DOHH2 (cell line): Measurements from ENCODE around the gene ZDHHC19.
A peak's percentile ranks its signal among the peaks of the same experiment; 100 is the strongest.

ENCODE experiments used
- H3F3A ChIP-seq: fragments of 200-600 bp; sonication (generic), shearing (Covaris generic); 2 replicates; pipeline ENCODE4 v1.6.0; 2016; ENCODE audit warnings: antibody characterized with exemption, mild to moderate bottlenecking; ENCODE audit not compliant: control insufficient read depth, insufficient read depth
- H3K27ac ChIP-seq: fragments of 200-600 bp; sonication (generic); 2 replicates; pipeline ENCODE4 v1.5.1; 2014; ENCODE audit warnings: low read depth, mild to moderate bottlenecking, low read length, moderate library complexity
- H3K27me3 ChIP-seq: fragments of 200-600 bp; sonication (generic); 2 replicates; pipeline ENCODE4 v1.6.1; 2014; ENCODE audit warnings: mild to moderate bottlenecking, low read length, mixed read lengths; ENCODE audit not compliant: control insufficient read depth
- H3K36me3 ChIP-seq: fragments of 200-600 bp; sonication (generic); 2 replicates; pipeline ENCODE4 v1.6.1; 2014; ENCODE audit warnings: mild to moderate bottlenecking, low read length, moderate library complexity, mixed read lengths; ENCODE audit not compliant: control insufficient read depth
- H3K4me1 ChIP-seq: fragments of 200-600 bp; sonication (generic); 2 replicates; pipeline ENCODE4 v1.6.1; 2014; ENCODE audit warnings: mild to moderate bottlenecking, low read length, mixed read lengths; ENCODE audit not compliant: control insufficient read depth
- H3K4me2 ChIP-seq: fragments of 200-600 bp; sonication (generic); 2 replicates; pipeline ENCODE4 v1.6.0; 2014; ENCODE audit warnings: mild to moderate bottlenecking, low read length, moderate library complexity
- H3K4me3 ChIP-seq: fragments of 200-600 bp; sonication (generic); 2 replicates; pipeline ENCODE4 v1.5.1; 2014; ENCODE audit warnings: mild to moderate bottlenecking, low read length, mixed read lengths
- H3K79me2 ChIP-seq: fragments of 200-600 bp; sonication (generic); 2 replicates; pipeline ENCODE4 v1.6.1; 2014; ENCODE audit warnings: mild to moderate bottlenecking, low read length, mixed read lengths; ENCODE audit not compliant: control insufficient read depth
- H3K9me2 ChIP-seq: fragments of 200-600 bp; sonication (generic); replicated peaks from 2 replicates; pipeline ENCODE4 v1.6.1; 2014; ENCODE audit warnings: mild to moderate bottlenecking, low read length, mixed read lengths; ENCODE audit not compliant: control insufficient read depth
- H3K9me3 ChIP-seq: fragments of 200-600 bp; sonication (generic); 2 replicates; pipeline ENCODE4 v1.6.1; 2014; ENCODE audit warnings: antibody characterized with exemption, low read length, mixed read lengths; ENCODE audit not compliant: control insufficient read depth, insufficient read depth
- H4K20me1 ChIP-seq: fragments of 200-600 bp; sonication (generic); 2 replicates; pipeline ENCODE4 v1.6.0; 2014; ENCODE audit warnings: low read depth, mild to moderate bottlenecking, antibody characterized with exemption, low read length, moderate library complexity; ENCODE audit not compliant: control insufficient read depth, insufficient read depth
- EZH2phosphoT487 ChIP-seq: fragments of 200-600 bp; sonication (generic); IDR thresholded peaks from 2 replicates; pipeline ENCODE4 v1.6.1; 2017; ENCODE audit warnings: borderline replicate concordance, mild to moderate bottlenecking, antibody characterized with exemption, low read length, moderate library complexity, mixed read lengths
- TF ChIP-seq, protein P1 (sequence below): fragments of 200-600 bp; sonication (generic); IDR thresholded peaks from one replicate; pipeline ENCODE4 v1.5.1; 2014; ENCODE audit warnings: antibody characterized with exemption, mild to moderate bottlenecking, low read depth, low read length; ENCODE audit not compliant: poor library complexity, severe bottlenecking

The ZDHHC19 gene

GRCh38 chr3:196192036-196192523 is 19.1 kb downstream of the ZDHHC19 start:
- no peaks in the 10 kb centered on the region for H3K9me2 ChIP-seq
- no peaks in the 10 kb centered on the region for H3K79me2 ChIP-seq
- H3K27ac ChIP-seq = peak overlapping the region; percentile 44
- H3K36me3 ChIP-seq = no peaks in the 10 kb centered on the region
- peaks cover 41% of the 10 kb centered on the region for H3K4me1 ChIP-seq
- peak overlapping the region; percentile 45 for H3K4me2 ChIP-seq
- H3K9me3 ChIP-seq = no peaks in the 10 kb centered on the region
- H3K4me3 ChIP-seq = no peak overlapping the region
- no peaks in the 10 kb centered on the region for H3K27me3 ChIP-seq
- no peaks in the 10 kb centered on the region for H3F3A ChIP-seq
- TF ChIP-seq, protein P1, sequence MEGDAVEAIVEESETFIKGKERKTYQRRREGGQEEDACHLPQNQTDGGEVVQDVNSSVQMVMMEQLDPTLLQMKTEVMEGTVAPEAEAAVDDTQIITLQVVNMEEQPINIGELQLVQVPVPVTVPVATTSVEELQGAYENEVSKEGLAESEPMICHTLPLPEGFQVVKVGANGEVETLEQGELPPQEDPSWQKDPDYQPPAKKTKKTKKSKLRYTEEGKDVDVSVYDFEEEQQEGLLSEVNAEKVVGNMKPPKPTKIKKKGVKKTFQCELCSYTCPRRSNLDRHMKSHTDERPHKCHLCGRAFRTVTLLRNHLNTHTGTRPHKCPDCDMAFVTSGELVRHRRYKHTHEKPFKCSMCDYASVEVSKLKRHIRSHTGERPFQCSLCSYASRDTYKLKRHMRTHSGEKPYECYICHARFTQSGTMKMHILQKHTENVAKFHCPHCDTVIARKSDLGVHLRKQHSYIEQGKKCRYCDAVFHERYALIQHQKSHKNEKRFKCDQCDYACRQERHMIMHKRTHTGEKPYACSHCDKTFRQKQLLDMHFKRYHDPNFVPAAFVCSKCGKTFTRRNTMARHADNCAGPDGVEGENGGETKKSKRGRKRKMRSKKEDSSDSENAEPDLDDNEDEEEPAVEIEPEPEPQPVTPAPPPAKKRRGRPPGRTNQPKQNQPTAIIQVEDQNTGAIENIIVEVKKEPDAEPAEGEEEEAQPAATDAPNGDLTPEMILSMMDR = peak; percentile 15
- no peak for TF ChIP-seq EZH2phosphoT487
- H4K20me1 ChIP-seq = no peaks in the 10 kb centered on the region

- H3K27ac ChIP-seq = no peak overlapping the region
- no peaks in the 10 kb centered on the region for H3K9me2 ChIP-seq
- no peaks in the 10 kb centered on the region for H3K36me3 ChIP-seq
- peak overlapping the region; percentile 7; the same call in 1 of the 2 replicates for H3K4me2 ChIP-seq
- no peaks in the 10 kb centered on the region for H3F3A ChIP-seq
- H4K20me1 ChIP-seq = no peaks in the 10 kb centered on the region
- H3K79me2 ChIP-seq = no peaks in the 10 kb centered on the region
- TF ChIP-seq, protein P1 = no peak
- no peak for TF ChIP-seq EZH2phosphoT487
- no peak overlapping the region for H3K4me3 ChIP-seq
- peaks cover 53% of the 10 kb centered on the region for H3K4me1 ChIP-seq
- no peaks in the 10 kb centered on the region for H3K9me3 ChIP-seq
- H3K27me3 ChIP-seq = no peaks in the 10 kb centered on the region
Measured at GRCh38 chr3:196189566-196190347, 21.4 kb downstream of the ZDHHC19 start.

DNA sequence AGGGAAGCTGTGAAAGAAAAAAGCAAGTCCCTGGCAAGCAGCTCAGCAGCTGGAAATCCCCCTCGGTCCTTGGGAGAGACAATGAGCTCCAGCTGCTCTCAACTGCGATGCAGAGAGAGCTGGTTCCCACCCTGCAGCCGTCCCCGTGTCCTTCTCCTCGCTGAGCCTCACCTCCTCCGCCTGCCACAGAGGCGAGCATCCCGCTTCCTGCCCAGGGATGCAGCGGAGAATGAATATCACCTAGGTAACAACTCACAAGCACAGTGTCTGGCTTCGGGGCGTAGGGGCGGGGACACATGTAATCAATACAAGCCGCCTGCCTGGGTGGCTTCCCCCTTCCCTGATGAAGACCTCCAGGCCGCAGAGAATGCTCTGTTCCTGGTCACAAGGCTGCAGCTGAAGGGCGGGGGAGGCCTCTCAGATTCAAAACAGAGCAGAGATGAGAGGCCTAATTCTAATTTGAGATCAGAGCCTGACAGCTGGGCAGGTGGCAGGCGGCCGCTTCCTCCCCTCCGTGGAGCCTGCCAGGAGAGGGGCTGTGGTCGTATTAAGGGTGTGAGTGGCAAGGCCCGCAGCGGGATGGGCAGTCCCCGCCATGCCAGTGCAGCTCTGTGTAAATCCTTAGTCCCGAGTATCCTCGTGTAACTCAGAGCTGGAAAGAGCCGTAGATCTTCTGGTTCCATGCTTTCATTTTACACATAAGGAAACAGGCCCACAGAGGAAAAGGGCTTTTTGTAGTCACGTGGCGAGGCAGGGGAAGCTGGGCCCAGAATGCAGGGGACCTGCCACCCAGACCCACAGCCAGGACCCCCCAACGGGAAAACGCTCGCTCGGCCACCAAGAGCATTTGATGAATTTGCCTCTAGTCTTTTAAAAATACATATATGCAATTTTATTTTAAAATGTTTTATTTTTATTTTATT is 24.3 kb downstream of the ZDHHC19 start:
- peaks cover 41% of the 10 kb centered on the region for H3K4me1 ChIP-seq
- H3K27me3 ChIP-seq = no peaks in the 10 kb centered on the region
- peak overlapping the region; percentile 61 for H3K4me3 ChIP-seq
- TF ChIP-seq, protein P1 = no peak
- no peak for TF ChIP-seq EZH2phosphoT487
- H3K79me2 ChIP-seq = no peaks in the 10 kb centered on the region
- H3F3A ChIP-seq = no peaks in the 10 kb centered on the region
- H3K9me3 ChIP-seq = no peaks in the 10 kb centered on the region
- no peaks in the 10 kb centered on the region for H4K20me1 ChIP-seq
- no peaks in the 10 kb centered on the region for H3K36me3 ChIP-seq
- H3K4me2 ChIP-seq = peak overlapping the region; percentile 84
- no peaks in the 10 kb centered on the region for H3K9me2 ChIP-seq
- H3K27ac ChIP-seq = peak overlapping the region; percentile 56
